SHP77 treated with DMSO at 0.1 percent for 48 hours (cell line): Measurements from ENCODE around the gene CLDN20.
"Not testable (repeated sequence)": the region's sequence is repeated elsewhere in the genome, so short reads cannot be mapped to it uniquely, and the experiment has no call there.

Source experiments
- DNase-seq: peaks from one replicate; lab custom pipeline; 2025; lab: John Stamatoyannopoulos, UW

CLDN20 gene

DNA sequence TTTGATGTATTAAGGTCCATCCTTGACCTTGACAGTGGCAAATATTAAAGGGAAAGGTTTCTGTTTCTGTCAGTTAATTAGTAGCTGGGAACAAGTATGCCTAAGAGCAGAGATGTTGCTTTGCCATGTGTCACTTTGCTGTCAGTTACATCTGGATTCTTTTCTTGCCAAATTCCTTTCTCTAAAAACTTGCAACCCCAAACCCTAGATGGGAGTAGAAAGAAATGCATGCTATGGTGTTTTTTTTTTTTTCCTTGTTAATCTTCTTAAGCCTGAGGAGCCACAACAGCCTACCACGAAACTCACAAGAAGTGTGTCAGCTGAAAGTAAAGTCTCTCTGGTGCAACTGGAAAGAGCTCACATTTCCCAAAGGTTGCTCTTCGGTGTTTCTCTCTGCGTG, 18.0 kb upstream of the CLDN20 start:
- no peak for DNase-seq

DNA sequence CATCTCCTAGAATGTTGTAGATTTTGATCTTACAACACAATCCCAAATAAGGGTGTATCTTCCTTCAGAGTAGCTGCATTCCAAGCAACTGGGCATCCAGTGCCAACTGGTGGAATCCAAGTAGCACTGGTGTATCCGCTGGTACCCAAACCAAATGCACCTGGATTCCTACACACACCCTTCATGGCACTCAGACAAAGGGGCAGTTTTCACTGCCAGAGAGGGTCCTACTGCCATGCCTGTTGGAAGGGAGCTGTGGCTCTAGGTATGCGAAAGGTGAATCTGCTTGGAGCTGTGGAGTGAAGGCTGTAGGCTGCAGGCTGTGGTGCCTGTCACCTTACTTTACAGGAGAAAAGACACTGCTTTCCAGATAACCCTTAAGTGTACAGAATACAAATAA, 17.0 kb upstream of the CLDN20 start:
- DNase-seq, result no peak

DNA sequence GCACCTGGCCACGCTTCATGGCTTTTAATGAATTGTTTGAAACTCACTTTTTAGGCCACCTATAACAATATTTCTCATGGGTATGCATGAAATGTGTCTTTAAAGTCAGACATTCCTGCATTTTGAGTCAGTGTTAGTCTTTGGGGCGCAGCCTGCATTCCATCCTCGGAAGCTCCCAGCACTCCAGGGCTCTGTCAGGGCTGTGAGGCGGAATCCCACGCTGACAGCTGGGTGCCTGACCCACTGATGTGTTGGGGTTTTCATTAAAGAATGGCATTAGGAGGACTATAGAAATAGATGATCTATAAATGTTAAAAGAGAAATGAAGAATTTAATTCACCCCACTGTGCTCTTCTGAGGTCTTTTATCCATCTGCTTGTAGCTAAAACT, 16.2 kb upstream of the CLDN20 start:
- DNase-seq, result no peak

DNA sequence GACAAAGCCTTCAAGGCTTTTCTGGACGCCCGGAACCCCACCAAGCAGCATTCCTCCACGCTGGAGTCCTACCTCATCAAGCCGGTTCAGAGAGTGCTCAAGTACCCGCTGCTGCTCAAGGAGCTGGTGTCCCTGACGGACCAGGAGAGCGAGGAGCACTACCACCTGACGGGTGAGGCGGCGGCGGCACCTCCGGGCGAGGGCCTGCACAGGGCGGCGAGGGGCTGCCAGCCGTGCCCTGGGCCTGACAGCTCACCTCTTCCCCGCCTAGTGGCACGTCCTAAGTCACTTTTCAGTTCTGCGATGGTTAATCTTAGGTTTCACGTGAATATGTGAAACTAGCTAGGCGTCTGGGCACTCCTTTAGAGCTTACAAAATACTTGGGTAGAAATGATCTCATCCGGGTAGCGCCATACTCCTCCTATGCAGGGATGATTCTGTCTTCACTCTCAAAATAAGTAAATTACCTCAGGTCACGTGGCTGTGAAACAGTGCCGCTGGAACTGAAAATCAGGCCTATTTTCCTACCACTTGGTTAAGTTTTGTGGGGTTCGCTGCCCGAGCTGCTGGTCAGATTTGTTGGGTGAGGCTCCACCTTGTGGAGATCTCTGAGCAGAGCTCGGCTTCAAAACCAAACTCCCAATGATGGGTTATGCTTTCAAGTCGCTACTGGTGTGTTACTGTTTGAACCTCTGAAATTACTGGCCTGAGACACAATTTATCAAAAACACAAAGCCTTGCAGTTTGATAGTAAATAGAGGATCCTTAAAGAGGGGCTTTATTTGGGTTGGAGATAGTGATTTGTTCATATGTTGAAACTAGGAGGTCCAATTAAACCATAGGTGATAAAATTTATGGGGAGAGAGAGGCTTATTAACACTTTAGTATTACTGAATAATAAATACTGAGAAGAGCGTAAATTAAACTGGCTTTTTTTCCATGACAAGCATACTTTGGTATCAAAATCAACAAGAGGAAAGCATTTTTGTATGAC, 15.5 kb upstream of the CLDN20 start:
- DNase-seq, result no peak

DNA sequence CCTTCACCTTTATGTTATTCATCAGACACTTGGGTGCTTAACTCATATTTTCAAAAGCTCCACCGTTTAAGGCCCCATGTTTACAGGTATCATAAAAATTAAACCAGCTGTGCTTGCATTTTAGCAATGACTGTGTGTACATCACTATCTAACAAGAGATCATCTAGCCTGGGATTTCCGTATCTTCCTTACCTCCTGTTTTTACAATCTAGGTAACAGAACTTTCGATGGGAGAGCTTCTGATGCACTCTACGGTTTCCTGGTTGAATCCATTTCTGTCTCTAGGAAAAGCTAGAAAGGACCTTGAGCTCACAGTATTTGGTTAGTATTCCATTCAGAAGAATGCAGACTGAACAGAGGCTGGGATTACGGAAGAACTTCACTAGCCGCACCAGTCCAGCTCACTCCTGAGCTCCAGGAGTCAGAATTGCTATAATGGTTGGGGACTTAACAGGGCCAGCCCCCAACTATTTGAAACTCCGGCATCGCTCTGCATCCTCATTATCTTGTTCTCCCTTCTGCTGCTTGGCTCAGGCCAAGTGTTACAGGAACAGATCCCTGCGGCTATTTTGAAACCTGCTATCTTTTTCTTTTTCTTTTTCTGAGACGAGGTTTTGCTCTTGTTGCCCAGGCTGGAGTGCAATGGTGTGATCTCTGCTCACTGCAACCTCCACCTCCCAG, 13.0 kb upstream of the CLDN20 start:
- DNase-seq, result no peak

DNA sequence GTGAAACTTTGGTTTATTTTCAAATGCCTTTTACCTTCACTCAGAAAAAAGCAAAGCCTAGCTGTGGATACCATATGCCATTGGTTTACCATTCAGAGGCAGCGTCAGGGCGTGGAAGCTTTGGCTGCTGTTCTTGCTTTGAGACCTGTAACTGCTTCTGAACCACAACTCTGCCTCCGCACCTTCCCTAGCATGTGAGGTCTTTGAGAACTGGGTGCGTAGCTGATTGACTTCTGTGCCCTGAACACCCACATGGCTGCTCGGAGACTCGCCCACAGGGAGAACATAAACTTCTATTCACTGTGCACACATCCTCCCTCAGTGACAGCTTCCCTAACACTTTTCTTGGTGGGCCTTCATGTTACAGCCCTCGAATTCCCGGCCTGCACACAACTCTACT, 11.2 kb upstream of the CLDN20 start:
- DNase-seq, result no peak

DNA sequence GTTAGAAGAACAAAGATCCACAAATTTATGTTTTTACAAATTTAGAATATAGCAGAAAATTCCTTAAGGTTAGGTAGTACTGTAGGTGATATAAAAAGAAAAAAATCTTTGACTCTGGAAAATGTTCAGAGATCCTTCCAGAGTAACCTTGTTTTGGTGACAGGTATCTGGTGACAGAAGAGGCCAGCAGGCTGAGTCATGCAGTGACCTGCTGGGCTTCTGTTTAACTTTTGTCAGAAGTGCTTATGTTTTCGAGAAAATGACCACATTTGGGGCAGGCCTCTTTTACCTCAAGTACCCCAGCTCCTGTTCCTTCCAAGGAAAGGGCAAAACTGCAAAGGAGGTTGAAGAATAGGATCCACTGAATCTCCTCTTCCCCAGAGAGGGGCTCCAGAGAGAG, 10.5 kb upstream of the CLDN20 start:
- no peak for DNase-seq

DNA sequence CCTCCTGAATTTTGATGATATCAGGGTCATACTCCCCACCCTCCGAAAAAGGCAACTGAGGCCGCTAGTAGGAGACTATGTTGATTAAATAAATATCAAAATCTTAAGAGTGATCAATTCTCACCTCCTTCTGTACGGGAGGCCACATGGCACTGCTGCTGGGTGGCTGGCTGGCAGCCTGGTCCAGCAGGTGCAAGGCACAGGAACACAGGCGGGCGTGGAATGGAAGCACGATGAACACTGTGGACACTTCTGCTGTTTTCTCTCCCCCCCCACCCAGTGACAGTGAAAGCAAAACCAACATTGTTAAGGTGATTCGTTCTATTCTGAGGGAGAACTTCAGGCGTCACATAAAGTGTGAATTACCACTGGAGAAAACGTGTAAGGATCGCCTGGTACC, 9.7 kb upstream of the CLDN20 start:
- no peak for DNase-seq

DNA sequence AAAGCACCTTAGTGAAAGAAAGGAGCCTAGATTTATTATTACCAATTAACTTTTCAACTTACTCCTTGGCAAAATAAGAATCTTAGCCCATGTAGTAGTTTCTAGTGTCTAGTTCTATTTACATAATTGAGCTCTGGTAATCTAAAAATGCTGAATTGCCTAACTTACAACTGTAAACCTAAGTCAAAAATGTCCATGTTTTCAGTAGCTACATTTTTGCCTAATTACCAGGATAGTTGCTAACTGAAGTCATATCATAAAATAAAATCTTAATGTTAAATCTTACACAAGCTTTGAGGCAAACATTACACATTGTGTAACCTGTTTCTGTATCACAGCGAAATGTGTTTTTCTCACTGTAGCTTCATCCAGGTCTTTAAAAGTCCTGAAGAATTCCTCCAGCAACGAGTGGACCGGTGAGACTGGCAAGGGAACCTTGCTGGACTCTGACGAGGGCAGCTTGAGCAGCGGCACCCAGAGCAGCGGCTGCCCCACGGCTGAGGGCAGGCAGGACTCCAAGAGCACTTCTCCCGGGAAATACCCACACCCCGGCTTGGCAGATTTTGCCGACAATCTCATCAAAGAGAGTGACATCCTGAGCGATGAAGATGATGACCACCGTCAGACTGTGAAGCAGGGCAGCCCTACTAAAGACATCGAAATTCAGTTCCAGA, 7.6 kb upstream of the CLDN20 start:
- DNase-seq, result no peak

DNA sequence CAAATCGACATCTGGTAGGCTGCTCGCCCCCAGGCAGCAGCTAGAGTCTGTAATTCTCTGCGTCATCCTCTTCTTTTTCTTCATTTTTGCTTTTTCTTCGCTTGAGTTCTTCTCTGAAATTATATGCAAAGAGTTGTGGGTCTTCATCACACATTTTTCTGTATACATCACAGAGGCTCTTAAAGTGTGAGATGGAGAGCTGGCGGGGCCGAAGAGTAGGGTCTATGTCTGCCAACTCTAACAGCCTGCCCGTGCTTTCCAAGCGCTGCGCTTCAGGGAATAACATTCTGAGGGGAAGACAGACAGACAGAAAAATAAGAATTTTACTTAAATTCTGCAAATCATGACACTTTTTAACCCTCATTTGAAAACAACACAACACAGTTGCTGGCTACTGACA, 6.0 kb upstream of the CLDN20 start:
- no peak for DNase-seq

DNA sequence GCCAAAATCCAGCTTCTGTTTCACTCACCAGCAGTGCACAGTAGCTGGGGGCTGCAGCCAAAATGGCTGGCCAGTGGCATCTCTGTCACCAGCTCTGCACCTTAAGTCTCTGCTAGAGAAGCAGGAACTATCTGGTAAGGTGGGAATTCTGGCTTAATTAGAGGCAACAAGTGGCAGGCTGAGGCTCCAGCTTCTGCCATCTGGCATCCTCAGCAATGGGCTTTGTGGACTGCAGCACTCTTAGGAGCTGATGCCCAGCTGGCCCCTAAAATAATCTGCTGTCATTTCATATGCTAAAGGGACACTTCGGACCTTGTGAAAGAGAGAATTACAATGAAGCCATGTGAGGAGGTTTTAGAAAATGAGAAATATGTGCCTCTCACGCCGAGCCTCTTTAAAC, 4.6 kb upstream of the CLDN20 start:
- DNase-seq, result no peak

DNA sequence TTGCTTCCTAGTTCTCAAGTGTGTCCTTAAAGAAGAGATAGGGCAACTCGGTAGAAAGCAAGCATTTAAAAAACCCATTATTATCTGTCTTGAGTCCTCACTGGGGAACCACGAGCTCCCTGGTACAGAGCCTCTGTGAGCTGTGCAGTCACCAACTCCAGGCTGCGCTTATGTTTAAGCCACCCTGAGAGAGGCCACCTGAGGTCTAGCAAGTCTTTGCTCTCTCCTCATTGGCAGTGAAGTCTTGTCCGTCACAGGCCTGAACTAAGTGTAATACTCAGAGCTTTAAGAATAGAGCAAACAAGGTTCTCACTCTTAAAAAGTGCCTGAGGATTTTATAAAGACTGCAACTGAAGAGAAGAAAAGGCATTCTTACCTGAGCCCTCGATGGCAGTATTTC, 3.9 kb upstream of the CLDN20 start:
- no peak for DNase-seq

DNA sequence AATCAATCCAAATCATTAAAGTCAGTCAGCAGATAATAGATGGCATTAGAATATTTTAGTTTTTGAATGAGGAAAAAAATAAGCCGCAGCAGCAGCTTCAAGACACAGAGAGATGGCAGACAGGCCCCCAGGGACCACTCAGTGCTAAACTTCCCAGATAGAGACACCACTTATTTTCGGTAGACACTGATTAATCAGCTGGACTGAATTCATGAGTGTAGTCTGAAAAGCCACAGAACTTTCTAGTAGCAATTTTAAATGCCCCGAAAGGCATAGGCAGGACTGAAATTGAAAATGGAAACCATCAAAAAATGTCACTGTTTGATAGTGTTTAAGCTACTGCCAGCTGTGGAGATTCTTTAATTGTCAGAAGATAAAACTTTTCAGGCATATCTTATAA, 3.1 kb upstream of the CLDN20 start:
- DNase-seq, result no peak

DNA sequence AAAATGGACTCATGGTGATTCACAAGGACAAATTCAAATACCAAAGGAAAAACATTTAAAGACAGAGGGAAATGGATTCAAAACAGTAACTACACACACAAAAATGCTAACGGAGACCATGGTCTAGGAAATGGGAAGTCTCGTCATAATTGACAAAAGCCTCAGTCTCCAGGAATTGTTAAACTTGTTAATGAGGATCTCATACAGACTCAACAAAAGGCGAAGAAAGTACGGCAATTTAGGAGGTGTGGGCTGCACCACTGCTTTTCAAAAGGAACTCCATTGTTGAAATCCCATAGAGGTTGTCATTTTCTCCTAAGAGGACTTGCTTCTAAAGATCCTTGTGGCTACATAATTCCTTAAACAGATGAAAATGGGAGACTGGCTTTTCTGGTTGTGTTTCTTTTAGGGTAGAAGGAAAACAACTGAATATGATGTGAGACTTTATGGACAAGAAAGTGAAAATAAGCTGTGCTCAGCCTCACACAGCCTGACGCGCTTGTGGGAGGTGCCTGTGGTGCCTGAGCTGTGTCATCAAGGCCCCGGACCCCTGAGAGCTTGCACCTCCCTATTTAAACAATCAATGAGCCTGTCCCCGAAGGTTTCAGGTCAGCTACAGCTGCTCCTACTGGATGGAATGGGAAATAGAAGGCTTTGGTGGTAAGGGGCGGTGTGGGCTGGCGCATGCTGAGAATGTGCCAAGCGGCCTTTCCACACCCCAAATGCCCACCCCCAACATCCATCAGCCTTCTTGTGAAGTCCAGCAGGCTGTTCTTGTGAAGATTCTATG, 2.5 kb upstream of the CLDN20 start:
- DNase-seq, result no peak

DNA sequence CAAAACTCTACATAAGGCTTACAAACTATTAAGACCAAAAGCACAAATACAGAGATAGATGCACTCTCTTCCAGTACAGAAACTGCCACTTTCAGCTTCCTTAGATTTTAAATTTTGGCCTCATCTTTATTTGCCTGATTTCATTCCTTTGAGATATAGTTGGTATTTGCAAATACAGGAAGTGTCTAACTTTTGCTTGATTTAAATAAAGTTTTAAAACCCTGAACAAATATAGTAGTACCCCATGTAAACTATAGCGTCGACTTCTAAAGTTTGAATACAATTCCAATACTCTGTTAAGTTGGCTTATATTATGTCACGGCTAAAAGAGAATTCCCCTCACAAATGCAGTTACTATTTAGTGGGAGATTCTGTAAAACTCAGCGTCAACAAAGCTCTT, 1.2 kb upstream of the CLDN20 start:
- DNase-seq, result no peak

DNA sequence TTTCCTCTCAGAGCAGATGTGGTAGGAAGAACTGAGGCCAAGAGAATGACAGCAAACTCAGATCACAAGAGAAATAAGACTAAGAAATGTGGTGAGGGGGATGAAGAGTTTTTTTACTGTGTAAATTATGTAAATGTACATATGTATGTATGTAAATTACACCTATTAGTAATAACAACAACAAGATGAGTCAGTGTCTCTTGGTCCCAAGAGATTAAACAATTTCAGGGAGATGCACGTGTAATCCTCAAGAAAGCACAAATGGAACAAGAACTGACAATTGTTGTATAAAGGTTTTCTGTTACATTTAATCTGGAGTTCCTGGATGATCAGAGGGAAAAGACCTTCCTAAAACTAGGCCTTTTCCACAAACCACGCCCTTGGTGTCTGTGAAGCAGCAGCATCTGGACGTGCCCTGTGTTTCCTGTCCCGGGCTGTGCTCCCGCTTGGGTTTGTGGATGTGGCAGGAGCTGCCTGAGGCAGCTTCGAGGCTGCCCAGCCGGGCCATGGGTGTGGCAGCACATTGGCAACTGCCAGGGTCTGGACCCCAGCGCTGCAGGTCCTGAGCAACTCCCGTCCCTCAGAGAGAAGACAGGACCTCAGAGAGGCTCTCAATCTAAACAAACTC, 994 bp downstream of the CLDN20 start:
- DNase-seq, result no peak

DNA sequence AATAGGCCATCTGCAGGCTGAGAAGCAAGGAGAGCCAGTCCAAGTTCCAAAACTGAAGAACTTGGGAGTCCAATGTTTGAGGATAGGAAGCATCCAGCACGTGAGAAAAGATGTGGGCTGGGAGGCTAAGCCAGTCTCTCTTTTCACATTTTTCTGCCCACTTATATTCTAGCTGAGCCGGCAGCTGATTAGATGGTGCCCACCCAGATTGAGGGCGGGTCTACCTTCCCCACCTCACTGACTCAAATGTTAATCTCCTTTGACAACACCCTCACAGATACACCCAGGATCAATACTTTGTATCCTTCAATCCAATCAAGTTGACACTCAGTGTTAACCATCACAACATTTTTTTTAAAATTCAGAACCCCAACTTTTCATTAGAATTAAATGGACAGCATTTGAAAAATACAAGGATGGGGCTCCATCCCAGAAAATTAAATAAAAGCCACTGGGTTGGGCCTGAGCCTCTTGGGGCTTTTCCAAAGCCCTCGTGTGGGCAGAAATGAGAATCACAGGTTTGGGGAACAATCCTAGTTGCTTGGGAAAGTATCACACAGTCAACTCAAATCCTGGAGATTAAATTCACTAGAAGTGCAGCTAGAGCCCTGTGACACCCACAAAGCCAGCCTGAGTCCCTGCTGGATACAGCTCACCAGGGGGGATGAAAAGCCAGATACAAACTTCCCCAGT, 2.2 kb downstream of the CLDN20 start:
- no peak for DNase-seq

DNA sequence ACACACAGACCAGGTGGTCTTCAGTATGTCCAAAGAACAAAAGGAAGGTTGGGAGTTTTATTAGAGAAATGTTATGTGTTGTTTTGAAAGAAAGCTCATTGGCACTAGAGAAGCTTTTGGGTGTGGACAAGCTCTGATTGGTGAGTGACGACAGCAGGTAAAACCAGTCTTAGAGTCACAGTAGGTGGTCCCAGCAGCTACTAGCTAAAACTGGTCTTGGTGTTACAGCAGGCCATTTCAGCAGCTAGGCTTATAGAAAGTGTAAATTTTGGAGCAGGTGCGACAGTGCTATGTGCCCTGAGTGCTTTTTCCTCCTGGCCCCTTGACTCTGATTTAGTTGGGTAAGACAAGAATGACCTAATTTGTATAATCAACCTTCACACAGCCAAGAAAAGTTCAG, 3.6 kb downstream of the CLDN20 start:
- DNase-seq, result no peak

DNA sequence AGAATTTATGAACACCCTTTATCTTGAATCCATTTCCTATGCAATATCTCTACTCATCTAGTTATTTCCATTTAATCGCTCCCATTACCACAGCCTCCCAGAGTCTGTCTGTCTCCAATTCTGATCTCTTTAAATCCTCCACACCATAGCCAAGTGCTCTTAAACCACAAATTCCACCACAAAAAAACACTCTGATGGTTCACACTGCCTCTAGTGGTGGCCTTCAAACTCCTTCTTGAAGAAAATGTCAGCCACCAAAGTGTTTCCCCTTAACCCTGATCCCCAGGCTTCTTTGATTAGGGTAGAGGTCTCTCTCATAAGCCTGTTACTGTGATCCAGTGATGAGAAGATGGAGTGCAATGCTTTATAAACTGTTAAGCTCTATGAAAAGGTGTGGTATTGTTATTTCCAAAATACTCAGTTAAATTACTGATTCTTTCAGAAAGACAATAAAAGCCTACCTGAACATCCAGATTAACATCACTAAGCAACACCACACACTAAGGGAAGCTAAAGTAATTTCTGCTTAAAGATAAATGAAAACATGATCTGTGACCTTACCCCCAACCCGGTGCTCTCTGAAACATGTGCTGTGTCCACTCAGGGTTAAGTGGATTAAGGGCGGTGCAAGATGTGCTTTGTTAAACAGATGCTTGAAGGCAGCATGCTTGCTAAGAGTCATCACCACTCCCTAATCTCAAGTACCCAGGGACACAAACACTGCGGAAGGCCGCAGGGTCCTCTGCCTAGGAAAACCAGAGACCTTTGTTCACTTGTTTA, 4.5 kb downstream of the CLDN20 start:
- not testable (repeated sequence) for DNase-seq

DNA sequence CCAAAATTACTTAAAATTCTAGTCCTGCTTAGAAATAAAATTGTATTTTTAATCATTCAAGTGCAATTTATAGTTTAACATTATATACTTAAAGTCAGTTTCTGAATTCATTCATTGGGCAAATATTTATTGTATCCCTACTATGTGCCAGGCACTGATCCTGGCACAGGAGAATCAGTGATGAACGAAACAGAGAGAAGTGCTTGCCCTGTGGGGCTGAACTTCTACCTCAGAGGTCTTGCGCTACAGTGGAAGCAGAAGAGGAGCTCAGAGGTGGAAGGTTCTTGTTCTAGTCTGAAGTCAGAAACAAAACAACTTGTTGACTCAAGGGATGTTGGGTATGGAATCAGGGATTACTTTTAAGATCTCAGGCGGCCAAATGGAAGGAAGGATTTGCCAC, 6.0 kb downstream of the CLDN20 start:
- DNase-seq, result no peak
